Measurements from ENCODE around the gene INPP5E.

INPP5E gene, protein sequence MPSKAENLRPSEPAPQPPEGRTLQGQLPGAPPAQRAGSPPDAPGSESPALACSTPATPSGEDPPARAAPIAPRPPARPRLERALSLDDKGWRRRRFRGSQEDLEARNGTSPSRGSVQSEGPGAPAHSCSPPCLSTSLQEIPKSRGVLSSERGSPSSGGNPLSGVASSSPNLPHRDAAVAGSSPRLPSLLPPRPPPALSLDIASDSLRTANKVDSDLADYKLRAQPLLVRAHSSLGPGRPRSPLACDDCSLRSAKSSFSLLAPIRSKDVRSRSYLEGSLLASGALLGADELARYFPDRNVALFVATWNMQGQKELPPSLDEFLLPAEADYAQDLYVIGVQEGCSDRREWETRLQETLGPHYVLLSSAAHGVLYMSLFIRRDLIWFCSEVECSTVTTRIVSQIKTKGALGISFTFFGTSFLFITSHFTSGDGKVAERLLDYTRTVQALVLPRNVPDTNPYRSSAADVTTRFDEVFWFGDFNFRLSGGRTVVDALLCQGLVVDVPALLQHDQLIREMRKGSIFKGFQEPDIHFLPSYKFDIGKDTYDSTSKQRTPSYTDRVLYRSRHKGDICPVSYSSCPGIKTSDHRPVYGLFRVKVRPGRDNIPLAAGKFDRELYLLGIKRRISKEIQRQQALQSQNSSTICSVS
- 7.1 to 34.3 (median 12.4) reads per million in 18 experiments for total RNA-seq

DNA sequence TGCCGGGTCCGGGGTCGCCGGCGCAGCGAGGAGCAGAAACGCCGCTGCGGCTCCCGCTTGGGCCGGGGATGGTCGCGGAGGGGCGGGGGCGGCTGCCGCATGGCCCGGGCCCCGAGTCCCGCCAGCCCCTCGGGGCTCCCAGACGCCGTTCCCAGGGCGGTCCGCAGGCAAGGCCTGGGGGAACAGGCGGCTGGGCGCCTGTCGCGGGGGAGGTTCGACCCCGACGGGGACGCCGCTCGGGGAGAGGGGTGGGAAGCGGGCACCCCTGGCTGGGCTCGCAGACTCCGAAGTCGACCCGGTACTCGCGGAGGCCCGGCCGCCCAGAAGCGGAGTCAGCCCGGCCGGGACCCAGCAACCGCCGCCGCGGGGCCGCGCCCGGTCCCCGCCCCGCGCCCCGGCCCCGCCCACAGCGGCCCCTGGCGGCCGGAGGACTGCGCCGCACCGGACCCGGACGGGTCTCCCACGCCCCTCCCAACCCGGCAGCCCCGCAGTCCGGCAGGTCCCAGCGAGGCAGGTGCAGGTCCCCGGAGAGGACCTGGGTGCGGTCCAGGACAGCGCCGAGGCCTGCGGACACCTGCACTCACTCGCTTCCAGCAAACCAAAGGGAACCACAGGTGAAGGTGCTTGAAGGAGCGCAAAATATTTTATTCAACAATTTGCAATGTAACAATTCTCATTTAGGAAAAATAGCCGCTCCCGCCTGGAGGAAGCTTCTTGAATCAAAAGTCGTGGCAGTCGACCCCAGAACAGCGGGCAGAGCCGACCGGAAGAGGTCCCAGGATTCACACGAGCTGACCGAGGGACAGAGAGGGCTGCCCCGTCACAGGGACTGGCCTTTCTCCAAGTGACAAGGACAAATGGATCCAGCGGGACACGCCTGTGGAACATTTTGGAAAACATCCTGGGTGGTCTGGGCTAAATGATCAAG, at the start of gene INPP5E:
INPP5E (minus strand) TSS at position 365 of the 928 bp plus-strand sequence. CDS start 426 bp downstream, outside the sequence.
- peak; percentile 62 to 72 for DNase-seq

- peak; percentile 57 to 67 for DNase-seq
Observed at GRCh38 chr9:136488247-136489214, 48.9 kb upstream of the INPP5E start.

- no peak for DNase-seq
Observed at GRCh38 chr9:136487672-136488071, 48.0 kb upstream of the INPP5E start.

DNA sequence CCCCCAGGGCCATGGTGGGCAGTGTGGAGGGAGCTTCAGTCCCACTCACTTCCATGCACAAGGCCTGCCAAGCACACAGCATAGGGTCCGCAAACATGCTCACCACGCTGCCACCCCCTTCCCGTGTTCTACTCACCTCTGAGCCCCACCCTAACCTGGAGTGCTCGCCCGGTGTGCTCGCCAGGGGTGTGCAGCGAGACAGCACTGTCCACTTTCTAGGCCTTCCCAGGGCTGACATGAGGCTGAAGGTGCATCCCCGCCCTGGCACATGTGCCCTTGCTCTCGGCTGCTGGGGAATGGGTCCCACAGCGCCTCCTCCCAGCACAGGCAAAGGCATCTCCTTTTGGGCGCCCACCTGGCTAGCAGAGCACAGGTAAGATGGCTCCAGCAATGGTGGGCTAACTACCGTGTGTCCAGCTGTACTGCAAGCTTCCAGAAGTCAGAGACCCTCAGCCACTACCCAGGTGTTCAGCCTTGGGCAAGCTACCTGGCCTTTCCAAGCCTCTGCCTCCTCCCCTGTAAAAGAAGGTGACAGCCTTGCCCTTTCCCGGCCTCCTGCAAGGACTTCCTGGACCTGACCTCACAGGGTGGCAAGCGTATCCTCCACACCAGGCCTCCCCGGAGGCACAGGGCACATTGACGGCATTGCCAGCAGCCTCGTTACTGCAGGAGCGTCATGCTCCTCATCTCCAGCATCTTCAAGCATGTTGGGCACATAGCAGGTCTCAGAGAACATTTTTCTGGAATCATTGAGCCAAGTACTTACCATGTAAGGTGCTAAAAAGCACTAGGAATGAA, 47.4 kb upstream of the INPP5E start:
- DNase-seq: no peak

DNA sequence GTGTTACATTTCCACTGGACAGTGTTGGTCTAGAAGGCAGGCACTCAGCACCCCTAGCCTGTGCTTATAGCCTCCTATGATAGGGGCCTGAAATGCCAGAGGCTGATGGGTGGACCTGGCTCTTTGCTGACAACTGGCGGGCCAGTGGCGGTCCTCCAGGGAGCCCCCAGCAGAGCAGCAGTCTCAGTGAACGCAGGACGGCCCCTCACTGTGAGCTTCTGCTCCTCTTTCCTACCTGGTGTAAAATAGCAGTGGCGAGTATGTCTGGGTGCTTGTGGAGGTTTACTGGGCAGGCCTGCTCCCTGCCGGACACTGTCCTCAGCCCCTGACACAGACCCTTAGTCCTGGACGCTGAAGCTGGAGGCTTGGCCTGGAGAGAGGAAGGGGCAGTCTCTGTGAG, 46.5 kb upstream of the INPP5E start:
- no peak for DNase-seq

DNA sequence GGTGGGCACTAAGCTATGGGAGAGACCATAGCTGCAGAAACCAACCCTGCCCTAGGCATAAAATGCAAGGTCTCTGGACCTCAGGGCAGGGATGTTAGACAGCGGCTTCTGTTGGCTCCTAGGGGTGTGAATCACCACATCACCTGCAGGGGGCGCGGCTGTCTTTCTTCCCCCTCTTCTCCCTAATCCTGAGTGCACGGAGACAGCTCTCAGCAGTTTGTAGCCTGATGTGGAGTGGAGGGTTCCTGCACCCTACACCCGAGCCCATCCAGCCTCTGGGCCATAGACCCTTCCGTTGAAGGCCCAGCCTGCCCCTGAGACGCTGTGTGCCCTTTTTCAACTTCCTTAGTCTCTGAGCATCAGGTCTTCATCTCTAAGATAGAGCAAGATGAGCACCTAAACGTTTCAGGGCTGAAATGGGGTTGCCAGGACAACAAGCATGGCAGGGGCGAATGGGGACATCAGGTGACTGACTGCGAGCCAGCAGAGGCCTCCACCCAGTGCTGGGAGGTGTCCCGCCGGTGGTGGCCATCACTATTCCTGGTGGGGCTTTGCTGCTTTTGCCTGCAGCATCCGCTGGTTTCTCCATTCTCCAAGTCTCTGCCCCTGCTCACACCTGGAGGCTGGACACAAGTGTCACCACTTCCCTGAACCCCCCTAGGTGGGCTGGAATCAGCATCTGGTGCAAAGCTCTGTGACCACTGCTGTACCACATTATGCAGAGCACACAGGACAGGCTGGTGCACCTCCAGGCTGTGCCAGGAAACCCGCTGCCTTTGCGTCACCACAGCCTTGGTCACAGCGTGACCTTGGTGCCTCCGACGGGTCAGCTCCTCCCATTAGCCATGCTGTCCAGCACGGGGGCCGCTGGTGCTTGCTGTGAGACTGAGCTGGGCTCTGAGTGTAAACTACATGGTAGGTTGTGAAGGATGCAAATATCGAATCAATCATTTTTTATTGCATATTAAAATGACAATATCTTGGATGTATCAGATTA, 45.7 kb upstream of the INPP5E start:
- peak; percentile 75 to 80 for DNase-seq

- no peak for DNase-seq
Observed at GRCh38 chr9:136484153-136485048, 44.8 kb upstream of the INPP5E start.

- peak; percentile 89 to 96 for DNase-seq
Observed at GRCh38 chr9:136483589-136484152, 44.0 kb upstream of the INPP5E start.

GRCh38 chr9:136482793-136483588, 43.3 kb upstream of the INPP5E start, which contains the start of gene SEC16A:
SEC16A (minus strand) TSS chr9:136483040; CDS start chr9:136477615, 5,425 bp downstream.
- DNase-seq: peak; percentile 98 to 99

- peak; percentile 44 to 45 for DNase-seq
Observed at GRCh38 chr9:136482046-136482792, 42.6 kb upstream of the INPP5E start.

- DNase-seq: no peak
Observed at GRCh38 chr9:136481558-136481957, 41.9 kb upstream of the INPP5E start.

DNA sequence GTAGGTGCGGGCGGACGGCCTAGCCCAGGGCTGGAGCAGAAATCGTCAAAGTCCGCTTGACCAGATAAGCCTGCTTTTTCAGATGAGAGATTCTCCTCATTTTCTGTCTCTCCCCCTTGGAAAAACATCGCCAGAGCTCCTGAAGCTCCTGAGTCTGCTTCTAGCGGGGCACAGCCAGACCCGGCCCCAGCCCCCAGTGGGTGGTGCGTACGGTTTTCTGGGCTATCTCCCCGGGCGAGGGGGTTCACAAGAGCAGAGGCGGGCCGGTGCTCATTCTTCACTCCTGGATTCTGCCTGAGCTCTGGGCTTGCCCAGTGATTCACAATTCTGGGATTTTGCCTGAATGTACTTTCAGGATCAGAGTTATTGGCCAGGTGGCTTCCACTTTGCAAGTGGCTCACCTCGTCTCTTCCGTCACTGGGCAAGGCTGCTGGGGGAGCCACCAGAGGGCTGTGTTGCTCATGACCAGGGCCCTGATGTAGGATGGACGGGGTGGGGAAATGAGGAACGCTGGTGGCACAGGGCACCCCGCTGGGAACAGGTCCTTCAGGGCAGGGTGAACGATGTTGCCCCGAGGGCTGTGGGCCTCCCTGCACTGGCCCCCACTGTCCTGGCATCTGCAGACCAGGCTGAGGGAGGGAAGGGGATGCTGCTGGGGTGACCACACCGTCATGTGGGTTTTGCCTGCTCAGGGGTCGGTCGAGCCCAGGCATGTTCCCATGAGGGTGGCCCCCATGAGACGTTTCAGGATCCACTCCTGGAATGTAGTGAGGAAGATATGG, 36.9 kb upstream of the INPP5E start:
- DNase-seq: no peak

DNA sequence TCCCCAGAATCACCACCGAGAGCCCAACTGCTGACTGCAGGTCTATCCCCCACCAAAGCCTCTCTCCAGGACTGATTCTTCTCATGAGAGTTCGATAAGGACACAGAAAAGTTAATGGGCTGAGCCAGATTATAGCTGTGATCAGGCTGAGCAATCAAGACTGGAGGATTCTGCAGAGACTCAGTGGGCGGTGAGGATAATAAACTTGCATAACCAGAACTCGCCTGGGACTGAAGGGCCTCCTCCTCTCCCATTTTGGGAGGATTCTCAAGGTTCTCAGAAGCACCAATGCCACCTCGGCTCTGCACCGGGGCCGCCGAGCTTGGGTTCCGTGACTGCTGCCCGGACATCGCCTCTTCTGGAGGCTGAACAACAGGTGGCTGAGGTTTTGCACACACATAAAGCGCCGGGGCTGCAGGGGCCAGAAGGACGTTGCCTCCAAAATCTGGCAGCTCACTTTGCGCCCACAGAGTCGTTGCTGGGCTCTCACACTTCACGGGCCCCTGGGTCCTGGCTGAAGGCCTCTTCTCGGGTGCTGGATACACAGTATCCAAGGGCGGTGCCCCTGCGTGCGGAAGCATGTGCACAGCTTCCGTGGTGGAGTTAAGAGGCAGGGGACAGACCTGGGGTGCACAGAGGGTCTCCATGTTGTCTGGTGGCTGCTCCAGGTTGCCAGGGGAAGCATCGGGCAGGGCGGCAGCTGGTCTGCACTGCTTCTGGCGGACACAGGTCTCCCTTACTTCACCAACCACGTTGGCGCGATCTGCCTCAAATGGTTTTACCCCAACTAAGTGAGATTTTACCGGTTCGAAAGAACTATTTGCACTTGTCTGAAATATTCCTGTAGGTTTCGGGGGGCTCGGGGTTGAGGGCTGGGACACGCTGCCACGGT, 35.6 kb upstream of the INPP5E start:
- no peak for DNase-seq

DNA sequence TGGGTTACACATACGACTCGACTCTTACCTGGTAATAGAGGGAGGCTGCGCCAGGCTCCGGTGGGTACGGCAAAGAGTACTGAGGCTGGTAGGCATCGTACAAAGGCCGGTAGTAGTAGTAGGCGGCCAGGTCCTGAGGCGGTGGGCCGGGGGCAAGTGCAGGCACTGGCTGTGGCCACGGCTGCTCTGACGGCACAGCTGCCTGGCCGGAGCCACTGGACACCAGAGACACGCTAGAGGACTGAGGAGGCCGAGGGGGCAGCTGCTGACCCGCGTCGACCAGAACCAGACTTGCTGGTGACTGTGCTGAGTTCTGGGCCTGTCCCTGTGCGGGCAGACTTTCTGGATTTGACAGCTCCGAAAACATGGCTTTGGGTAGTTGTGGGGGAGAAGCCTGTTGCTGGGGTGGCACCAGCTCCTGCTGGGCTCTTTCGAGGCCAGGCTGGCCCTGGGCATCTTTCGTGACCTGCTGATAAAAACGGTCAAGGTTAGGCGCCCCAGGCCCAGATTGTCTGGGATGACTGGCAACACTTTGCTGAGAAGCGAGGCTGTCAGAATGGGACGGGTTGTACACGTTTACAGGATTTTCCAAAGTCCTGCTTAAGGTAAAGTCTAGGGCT, 34.5 kb upstream of the INPP5E start:
- no peak for DNase-seq
